ENCODE data around the gene MSN. TPM values are rescaled to one million over a fixed set of nuclear protein-coding genes. Genes with fewer than 3 reads are reported as not detected.

Gene MSN
- total RNA-seq, 1 experiment from 2014 or later: 91.2 TPM

GRCh38 chrX:65706041-65706828 lies 38.8 kb downstream of the MSN start:
- POLR2A ChIA-PET: no interaction called here
- H3K4me3 Mint-ChIP-seq: no peak overlapping the region
- H3K9me3 Mint-ChIP-seq: no peaks in the 10 kb centered on the region
- peaks cover 2% of the 10 kb centered on the region; the same call in 1 of the 2 replicates for H3K36me3 Mint-ChIP-seq
- CTCF ChIA-PET: interaction anchor here (1.4 kb wide), 1 partner anchor 14 kb away, joined by 3 read pairs; no protein-coding TSS in a partner anchor
- TF ChIP-seq HMGXB4 (CRISPR knock-in tag; IDR thresholded peaks at IDR 0.05): no peak
- no peak for TF ChIP-seq CDX4 (CRISPR knock-in tag; IDR thresholded peaks at IDR 0.05; ENCODE audit: borderline replicate concordance)
- no peak for TF ChIP-seq TEAD4 (CRISPR knock-in tag; IDR thresholded peaks at IDR 0.05)
- TF ChIP-seq NR3C1 (CRISPR knock-in tag; conservative IDR thresholded peaks at IDR 0.05; ENCODE audit: low read depth): no peak
- no peak for TF ChIP-seq EMX1 (CRISPR knock-in tag; IDR thresholded peaks at IDR 0.05)
- no peak for TF ChIP-seq CTCF (IDR thresholded peaks at IDR 0.05)
- no peak for TF ChIP-seq ESRRA (CRISPR knock-in tag; IDR thresholded peaks at IDR 0.05; ENCODE audit: borderline replicate concordance)
- no peak for TF ChIP-seq IRF1 (CRISPR knock-in tag; IDR thresholded peaks at IDR 0.05)
- TF ChIP-seq ATF6 (CRISPR knock-in tag; IDR thresholded peaks at IDR 0.05): no peak
- no peak for TF ChIP-seq ZNF317 (CRISPR knock-in tag; IDR thresholded peaks at IDR 0.05; ENCODE audit: borderline replicate concordance, low read depth)
- TF ChIP-seq NR1H2 (CRISPR knock-in tag; IDR thresholded peaks at IDR 0.05): no peak
- no peak for TF ChIP-seq NFE2L1 (CRISPR knock-in tag; IDR thresholded peaks at IDR 0.05)
- no peak for TF ChIP-seq FOXK1 (CRISPR knock-in tag; IDR thresholded peaks at IDR 0.05)
- no peak for TF ChIP-seq IRF2 (CRISPR knock-in tag; IDR thresholded peaks at IDR 0.05; ENCODE audit: borderline replicate concordance, low read depth)
- no peak for TF ChIP-seq ZNF671 (CRISPR knock-in tag; IDR thresholded peaks at IDR 0.05)
- TF ChIP-seq ZNF232 (CRISPR knock-in tag; IDR thresholded peaks at IDR 0.05): no peak
- TF ChIP-seq ARID4B (CRISPR knock-in tag; IDR thresholded peaks at IDR 0.05; ENCODE audit: borderline replicate concordance): no peak
- peaks cover 28% of the 10 kb centered on the region for H3K4me1 Mint-ChIP-seq
- no peak for DNase-seq (ENCODE audit: low spot score)
- H3K27ac Mint-ChIP-seq: peak overlapping the region; percentile 24; the same call in 1 of the 2 replicates
- H3K27me3 Mint-ChIP-seq (ENCODE audit: low read depth): no peaks in the 10 kb centered on the region
- ATAC-seq: no peak

Measured in WTC11 (cell line).